ENCODE results near the gene ANTXR2.

- TF ChIP-seq, protein P1, sequence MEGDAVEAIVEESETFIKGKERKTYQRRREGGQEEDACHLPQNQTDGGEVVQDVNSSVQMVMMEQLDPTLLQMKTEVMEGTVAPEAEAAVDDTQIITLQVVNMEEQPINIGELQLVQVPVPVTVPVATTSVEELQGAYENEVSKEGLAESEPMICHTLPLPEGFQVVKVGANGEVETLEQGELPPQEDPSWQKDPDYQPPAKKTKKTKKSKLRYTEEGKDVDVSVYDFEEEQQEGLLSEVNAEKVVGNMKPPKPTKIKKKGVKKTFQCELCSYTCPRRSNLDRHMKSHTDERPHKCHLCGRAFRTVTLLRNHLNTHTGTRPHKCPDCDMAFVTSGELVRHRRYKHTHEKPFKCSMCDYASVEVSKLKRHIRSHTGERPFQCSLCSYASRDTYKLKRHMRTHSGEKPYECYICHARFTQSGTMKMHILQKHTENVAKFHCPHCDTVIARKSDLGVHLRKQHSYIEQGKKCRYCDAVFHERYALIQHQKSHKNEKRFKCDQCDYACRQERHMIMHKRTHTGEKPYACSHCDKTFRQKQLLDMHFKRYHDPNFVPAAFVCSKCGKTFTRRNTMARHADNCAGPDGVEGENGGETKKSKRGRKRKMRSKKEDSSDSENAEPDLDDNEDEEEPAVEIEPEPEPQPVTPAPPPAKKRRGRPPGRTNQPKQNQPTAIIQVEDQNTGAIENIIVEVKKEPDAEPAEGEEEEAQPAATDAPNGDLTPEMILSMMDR (IDR thresholded peaks at IDR 0.05): no peak
- no peak for TF ChIP-seq POLR2A (IDR thresholded peaks at IDR 0.05)
These were observed 175.0 kb downstream of the ANTXR2 start for GRCh38 chr4:79898055-79898454.

All from uterus (tissue), 2 donors.